ENCODE measurements around the gene NT5C1B.

Gene NT5C1B

GRCh38 chr2:18536697-18537096 lies 52.7 kb downstream of the NT5C1B start:
- TF ChIP-seq FOXP2 (optimal IDR thresholded peaks at IDR 0.05; ENCODE audit: borderline replicate concordance, extremely low read depth, extremely low read length, insufficient read depth) (no peak), REST (IDR thresholded peaks at IDR 0.05; ENCODE audit: insufficient read depth in 1 of 2, low read depth in 2 of 2, low read length in 2 of 2) (no peak), POLR2AphosphoS5 (IDR thresholded peaks at IDR 0.05; ENCODE audit: low read depth, low read length) (no peak), SIN3A (IDR thresholded peaks at IDR 0.05; ENCODE audit: borderline replicate concordance, insufficient read depth, low read length) (no peak), TAF1 (IDR thresholded peaks at IDR 0.05; ENCODE audit: borderline replicate concordance, insufficient read depth, low read length) (no peak)

GRCh38 chr2:18536100-18536499 lies 53.3 kb downstream of the NT5C1B start:
- TF ChIP-seq FOXP2 (optimal IDR thresholded peaks at IDR 0.05; ENCODE audit: borderline replicate concordance, extremely low read depth, extremely low read length, insufficient read depth) (no peak), SIN3A (IDR thresholded peaks at IDR 0.05; ENCODE audit: borderline replicate concordance, insufficient read depth, low read length) (no peak), TAF1 (IDR thresholded peaks at IDR 0.05; ENCODE audit: borderline replicate concordance, insufficient read depth, low read length) (no peak), POLR2AphosphoS5 (IDR thresholded peaks at IDR 0.05; ENCODE audit: low read depth, low read length) (no peak), REST (IDR thresholded peaks at IDR 0.05; ENCODE audit: insufficient read depth in 1 of 2, low read depth in 2 of 2, low read length in 2 of 2) (no peak)

- TF ChIP-seq FOXP2 (optimal IDR thresholded peaks at IDR 0.05; ENCODE audit: borderline replicate concordance, extremely low read depth, extremely low read length, insufficient read depth) (no peak), REST (IDR thresholded peaks at IDR 0.05; ENCODE audit: insufficient read depth in 1 of 2, low read depth in 2 of 2, low read length in 2 of 2) (no peak), POLR2AphosphoS5 (IDR thresholded peaks at IDR 0.05; ENCODE audit: low read depth, low read length) (no peak), SIN3A (IDR thresholded peaks at IDR 0.05; ENCODE audit: borderline replicate concordance, insufficient read depth, low read length) (no peak), TAF1 (IDR thresholded peaks at IDR 0.05; ENCODE audit: borderline replicate concordance, insufficient read depth, low read length) (no peak)
Measured at GRCh38 chr2:18531194-18531593, 58.2 kb downstream of the NT5C1B start.

GRCh38 chr2:18527822-18528221 lies 61.5 kb downstream of the NT5C1B start:
- TF ChIP-seq FOXP2 (optimal IDR thresholded peaks at IDR 0.05; ENCODE audit: borderline replicate concordance, extremely low read depth, extremely low read length, insufficient read depth) (no peak), REST (IDR thresholded peaks at IDR 0.05; ENCODE audit: insufficient read depth in 1 of 2, low read depth in 2 of 2, low read length in 2 of 2) (no peak), POLR2AphosphoS5 (IDR thresholded peaks at IDR 0.05; ENCODE audit: low read depth, low read length) (no peak), SIN3A (IDR thresholded peaks at IDR 0.05; ENCODE audit: borderline replicate concordance, insufficient read depth, low read length) (no peak), TAF1 (IDR thresholded peaks at IDR 0.05; ENCODE audit: borderline replicate concordance, insufficient read depth, low read length) (no peak)

- TF ChIP-seq TAF1 (IDR thresholded peaks at IDR 0.05; ENCODE audit: borderline replicate concordance, insufficient read depth, low read length) = no peak
- TF ChIP-seq FOXP2 (optimal IDR thresholded peaks at IDR 0.05; ENCODE audit: borderline replicate concordance, extremely low read depth, extremely low read length, insufficient read depth) = no peak
- no peak for TF ChIP-seq REST (IDR thresholded peaks at IDR 0.05; ENCODE audit: insufficient read depth in 1 of 2, low read depth in 2 of 2, low read length in 2 of 2)
- TF ChIP-seq POLR2AphosphoS5 (IDR thresholded peaks at IDR 0.05; ENCODE audit: low read depth, low read length) = no peak
Measured at GRCh38 chr2:18527326-18527725, 62.0 kb downstream of the NT5C1B start.

Data from PFSK-1 (cell line).